HG03342 (cell line): ENCODE results near the gene ENTPD1.
A peak's percentile ranks its signal among the peaks of the same experiment; 100 is the strongest.
"Not testable (repeated sequence)": the region's sequence is repeated elsewhere in the genome, so short reads cannot be mapped to it uniquely, and the experiment has no call there.

Source experiments
- ATAC-seq: cut with Tn5 transposase; IDR thresholded peaks from one replicate; pipeline ENCODE4 v1.9.1; 2021; ENCODE audit warnings: mild to moderate bottlenecking, moderate library complexity; ENCODE audit not compliant: unreplicated experiment

ENTPD1 gene

DNA sequence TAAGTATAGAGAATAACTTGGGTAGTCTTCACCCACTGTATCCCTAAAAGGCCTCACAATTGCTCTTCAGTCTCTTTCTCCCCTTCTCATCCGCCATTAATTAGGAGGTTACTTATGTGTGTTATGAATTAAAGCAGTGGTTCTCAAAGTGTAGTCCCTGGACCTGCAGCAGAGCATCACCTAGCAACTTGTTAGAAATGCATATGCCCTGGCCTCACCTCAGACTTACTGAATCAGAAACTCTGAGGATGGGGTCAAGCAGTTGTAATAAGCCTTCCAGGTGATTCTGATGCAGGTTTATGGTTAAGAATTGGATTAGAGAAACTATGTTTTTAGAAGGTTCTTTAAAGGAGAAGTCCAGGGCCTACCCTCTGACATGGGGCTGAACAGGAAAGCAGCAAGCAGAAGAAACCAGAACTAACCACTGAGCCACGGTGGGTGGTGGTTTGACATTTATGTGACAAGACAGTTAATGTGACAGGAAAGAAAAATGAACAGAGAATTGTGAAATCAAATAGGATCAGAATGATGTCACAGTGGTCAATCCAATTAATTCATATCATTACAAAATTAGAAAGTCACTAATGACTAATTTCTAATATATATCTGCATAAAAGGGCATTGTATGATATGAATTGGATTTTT, 37.6 kb downstream of the ENTPD1 start:
- peak; percentile 38 for ATAC-seq

DNA sequence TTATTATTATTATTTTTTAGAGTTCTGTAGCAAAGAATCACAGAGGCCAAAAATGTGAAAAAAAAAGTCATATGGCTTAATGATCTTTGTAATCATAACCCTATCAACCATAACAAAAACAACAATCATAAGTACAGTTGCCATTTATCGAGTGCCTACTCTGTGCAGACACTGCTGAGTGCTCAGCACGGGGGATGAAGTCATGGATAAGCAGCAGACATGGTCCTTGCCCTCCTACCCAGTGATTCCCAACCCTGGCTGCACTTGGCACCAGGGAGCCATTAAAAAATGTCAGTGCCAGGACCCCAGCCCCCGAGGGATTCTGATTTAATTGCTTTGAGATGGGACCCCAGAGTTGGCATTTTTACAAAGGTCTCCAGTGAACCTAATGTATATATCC, 38.2 kb downstream of the ENTPD1 start:
- ATAC-seq = no peak

DNA sequence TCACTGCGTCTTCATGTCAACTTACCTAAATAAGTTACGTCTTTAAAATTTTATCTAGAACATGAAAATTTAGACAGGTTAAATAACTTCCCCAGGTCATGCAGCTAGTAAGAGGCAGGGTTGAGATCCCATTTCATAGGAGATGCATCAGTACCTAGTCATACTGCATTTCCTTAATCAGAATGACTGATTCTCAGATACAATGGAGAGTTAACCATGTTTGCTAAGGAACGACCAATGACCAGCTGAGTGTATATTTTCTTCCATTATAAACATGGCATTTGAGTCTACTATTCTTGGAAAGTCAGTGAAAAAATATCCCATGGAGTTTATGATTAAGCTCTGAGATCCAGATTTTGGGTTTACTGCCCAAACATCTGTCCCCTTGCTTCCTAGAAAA, 39.6 kb downstream of the ENTPD1 start:
- no peak for ATAC-seq

DNA sequence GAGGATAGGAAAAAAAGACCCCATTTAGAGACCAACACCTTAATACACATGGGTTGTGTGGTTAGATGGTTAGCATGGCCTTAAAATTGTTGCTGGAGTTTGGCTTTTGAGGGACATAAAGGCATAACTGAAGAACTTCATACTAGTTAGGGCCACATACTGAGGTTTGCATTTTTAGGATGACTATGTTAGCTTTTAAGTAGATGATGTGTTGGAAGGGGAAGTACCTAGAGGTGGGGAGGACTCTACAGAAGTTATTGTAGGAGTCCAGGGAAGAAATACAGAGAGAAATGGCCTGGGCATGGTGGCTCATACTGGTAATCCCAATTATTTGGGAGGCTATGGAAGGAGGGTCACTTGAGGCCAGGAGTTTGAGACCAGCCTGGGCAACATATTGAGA, 40.5 kb downstream of the ENTPD1 start:
- ATAC-seq = no peak

DNA sequence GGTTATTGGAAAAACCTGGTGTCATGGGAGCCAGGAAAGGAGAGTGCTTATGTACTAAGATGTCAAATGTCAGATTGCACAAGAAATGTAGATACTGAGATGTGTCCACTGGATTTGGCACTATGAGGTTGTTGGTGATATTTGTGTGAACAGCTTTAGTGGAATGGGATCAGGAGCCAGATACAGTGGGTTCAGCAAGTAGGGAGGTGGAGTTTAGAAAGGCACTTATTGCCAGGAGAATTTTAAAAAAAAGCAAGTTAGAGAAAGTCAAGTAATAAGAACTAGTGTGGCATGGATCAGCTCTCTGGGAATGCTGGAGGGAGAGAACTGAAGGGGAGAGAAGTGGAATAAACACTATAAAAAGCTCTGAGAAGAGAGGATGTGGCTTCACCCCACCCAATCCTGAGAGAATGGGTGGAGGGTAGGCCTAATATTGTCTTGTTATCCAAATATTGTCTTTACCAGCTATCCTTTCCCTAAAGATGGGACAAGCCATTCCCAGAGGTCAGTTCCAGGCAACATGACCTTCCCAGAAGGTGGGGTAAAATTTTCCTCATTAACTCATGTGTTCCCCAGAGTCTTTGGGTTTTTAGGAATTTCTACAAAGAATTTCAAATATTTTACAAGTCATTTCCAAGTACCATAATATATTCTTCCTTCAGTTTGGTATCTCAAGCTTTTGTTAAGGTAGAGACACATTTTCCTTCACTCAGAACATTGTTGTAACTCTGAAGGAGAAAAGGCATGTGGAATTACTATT, 42.3 kb downstream of the ENTPD1 start:
- no peak for ATAC-seq

DNA sequence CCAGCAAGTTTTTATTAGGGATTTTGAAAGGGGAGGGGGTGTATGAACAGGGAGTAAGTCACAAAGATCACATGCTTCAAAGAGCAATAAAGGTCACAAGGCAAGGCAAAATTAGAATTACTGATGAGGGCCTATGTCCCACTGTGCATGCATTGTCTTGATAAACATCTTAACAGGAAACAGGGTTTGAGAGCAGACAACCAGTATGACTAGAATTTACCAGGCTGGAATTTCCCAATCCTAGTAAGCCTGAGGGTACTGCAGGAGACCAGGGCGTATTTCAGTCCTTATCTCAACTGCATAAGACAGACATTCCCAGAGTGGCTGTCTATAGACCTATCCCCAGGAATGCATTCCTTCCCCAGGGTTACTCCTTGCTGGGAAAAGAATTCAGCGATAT, 44.3 kb downstream of the ENTPD1 start:
- ATAC-seq = not testable (repeated sequence)

DNA sequence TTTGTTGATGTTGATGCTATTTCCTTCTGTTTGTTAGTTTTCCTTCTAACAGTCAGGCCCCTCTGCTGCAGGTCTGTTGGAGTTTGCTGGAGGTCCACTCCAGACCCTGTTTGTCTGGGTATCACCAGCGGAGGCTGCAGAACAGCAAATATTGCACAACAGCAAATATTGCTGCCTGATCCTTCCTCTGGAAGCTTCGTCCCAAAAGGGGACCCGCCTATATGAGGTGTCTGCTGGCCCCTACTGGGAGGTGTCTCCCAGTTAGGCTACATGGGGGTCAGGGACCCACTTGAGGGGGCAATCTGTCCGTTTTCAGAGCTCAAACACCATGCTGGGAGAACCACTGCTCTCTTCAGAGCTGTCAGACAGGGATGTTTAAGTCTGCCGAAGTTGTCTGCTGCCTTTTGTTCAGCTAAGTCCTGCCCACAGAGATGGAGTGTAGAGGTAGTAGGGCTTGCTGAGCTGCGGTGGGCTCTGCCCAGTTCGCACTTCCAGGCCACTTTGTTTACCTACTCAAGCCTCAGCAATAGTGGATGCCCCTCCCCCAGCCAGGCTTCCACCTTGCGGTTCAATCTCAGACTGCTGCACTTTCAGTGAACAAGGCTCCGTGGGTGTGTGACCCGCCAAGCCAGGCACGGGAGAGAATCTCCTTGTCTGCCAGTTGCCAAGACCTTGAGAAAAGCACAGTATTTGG, 50.9 kb downstream of the ENTPD1 start:
- not testable (repeated sequence) for ATAC-seq

DNA sequence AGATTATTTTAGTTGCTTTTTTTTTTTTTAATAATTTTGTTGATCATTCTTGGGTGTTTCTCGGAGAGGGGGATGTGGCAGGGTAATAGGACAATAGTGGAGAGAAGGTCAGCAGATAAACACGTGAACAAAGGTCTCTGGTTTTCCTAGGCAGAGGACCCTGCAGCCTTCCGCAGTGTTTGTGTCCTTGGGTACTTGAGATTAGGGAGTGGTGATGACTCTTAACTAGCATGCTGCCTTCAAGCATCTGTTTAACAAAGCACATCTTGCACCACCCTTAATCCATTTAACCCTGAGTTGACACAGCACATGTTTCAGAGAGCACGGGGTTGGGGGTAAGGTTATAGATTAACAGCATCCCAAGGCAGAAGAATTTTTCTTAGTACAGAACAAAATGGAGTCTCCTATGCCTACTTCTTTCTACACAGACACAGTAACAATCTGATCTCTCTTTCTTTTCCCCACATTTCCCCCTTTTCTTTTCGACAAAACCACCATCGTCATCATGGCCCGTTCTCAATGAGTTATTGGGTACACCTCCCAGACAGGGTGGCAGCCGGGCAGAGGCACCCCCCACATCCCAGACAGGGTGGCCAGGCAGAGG, 52.8 kb downstream of the ENTPD1 start:
- not testable (repeated sequence) for ATAC-seq

DNA sequence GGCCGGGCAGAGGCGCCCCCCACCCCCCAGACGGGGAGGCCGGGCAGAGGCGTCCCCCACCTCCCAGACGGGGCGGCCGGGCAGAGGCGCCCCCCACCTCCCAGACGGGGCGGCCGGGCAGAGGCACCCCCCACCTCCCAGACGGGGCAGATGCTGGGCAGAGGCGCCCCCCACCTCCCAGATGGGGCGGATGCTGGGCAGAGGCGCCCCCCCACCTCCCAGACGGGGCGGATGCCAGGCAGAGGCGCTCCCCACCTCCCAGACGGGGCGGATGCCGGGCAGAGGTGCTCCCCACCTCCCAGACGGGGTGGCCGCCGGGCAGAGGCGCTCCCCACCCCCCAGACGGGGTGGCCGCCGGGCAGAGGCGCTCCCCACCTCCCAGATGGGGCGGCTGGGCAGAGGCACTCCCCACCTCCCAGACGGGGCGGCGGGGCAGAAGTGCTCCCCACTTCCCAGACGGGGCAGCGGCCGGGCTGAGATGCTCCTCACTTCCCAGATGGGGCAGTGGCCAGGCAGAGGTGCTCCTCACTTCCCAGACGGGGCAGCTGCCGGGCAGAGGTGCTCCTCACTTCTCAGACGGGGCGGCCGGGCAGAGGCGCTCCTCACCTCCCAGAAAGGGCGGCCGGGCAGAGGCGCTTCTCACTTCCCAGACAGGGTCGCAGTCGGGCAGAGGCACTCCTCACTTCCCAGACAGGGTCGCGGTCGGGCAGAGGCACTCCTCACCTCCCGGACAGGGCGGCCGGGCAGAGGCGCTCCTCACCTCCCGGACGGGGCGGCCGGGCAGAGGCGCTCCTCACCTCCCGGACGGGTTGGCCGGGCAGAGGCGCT, 53.6 kb downstream of the ENTPD1 start:
- ATAC-seq = no peak

DNA sequence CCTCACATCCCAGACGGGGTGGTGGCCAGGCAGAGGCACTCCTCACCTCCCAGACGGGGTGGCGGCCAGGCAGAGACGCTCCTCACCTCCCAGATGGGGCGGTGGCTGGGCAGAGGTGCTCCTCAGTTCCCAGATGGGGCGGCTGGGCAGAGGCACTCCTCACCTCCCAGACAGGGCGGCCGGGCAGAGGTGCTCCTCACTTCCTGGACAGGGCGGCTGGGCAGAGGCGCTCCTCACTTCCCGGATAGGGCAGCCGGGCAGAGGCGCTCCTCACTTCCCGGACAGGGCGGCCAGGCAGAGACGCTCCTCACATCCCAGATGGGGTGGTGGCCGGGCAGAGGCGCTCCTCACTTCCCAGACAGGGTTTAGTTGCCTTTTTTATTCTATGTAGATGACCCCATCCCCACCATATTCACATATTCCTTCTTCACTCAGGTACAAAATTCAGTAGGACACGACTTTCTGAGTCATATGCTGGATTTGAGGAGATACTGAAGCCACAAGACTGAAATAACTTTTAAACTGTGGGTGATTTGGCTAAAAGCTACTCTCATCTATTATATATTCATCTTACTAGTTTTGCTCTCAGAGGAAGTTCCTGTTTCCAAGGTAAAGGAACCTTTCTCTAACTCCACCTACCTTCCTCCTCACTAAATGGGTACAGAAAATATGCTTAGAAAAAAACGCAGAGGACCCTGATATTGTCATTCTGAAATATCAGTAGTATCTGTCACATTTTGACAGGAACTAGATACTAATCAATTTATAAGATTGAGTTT, 54.4 kb downstream of the ENTPD1 start:
- ATAC-seq = no peak

DNA sequence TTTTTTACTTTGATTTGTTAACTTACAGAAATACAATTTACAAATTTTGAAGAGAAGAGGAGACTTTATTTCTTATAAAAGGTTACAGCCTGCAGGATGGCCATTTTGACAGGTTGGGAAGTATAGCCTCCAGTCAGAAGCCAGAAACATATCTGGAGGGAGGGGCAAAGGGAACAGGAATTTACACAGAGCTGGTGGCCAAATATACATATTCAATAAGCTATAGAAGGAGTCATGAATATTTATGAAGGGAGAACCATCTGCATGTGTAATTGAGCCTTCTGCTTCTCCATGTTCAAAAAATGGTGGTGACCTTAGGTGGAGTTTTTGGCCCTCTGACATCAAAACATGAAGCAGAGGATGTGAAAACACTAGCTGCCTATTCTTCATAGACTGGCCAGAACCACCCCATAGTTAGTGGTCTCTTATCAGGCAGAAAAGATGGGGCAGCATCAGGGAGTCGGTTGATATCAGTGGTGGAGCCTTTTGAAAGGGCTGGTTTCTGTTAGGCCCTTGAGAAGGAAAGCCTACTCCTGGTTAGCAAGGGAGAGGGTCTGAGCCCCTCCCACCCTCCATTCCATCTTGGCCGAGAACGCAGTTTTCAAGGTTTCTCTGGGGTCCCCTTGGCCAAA, 57.2 kb downstream of the ENTPD1 start:
- ATAC-seq = no peak

DNA sequence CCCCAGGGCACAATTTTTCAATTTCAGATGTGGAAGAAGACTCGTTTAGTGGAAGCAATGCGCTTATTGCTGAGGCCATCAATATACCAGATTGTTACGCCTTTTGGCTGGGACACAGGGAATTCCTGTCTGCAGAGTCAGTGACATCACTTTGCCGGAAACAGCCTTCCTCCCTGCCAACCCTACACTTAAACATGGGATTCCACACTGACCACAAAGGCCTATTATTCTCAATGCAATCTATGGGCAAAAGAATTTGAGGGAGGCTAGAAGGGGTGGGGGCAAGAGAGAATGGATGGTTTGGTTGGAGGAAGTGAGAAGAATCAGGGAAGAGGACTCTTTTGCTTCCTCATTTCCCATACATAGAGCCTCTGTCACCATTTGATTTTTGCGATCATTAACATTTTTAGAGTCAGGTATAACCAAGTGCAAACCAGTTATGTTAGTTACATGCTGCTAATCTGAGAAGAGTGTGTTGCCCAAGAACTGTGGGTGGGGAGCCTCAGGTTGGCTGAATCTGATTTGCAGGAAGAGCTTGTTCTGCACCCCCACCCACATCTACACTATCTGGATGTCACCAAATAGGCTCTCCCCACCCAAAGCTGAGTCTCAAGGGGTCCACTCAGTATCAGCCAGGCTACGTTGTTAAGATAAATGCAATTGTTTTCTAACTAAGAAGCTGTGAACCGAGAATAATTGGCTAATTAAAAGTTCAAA, 58.2 kb downstream of the ENTPD1 start:
- no peak for ATAC-seq

DNA sequence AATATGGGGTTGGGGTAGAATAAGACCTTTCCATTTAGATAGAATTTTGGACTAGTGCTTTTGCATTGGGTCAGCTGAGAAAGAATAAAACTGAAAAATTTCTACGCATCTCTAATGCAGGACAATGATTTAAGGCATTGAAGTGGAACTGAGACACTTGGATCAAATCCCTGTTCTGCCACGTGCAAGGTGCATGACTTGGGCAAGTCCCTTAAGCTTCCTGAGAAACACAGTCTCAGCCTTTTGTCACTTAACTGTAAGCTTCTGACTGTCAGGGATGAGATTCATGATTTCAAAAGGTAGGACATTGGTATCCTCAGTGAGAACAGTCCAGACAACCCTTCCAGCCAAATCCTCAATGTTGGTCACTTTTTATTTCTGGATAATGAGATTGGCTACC, 59.2 kb downstream of the ENTPD1 start:
- ATAC-seq = no peak

DNA sequence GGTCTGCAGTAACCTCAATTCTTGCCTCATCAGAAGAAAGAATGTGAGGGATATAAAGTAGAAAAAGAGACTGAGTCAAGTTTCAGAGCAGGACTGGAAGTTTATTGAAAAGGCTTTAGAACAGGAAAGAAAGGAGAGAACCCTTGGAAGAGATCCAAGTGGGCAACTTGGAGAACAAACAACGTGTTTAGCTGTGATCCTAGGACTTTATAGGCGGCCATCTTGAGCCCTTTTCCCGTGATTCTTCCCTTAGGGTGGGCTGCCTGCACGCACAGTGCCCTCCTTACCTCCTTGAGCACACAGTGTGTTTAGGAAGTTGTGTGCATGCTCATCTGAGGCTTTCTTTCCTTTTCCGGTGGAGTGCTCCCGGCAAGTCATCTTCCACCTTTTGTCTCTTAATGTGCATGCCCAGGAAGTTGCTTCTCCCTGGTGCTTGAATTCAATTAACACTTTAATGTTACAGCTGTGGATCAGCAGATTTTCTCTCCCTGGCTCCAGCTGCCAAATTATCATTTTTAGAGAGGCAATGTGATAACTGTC, 59.8 kb downstream of the ENTPD1 start:
- ATAC-seq = no peak

DNA sequence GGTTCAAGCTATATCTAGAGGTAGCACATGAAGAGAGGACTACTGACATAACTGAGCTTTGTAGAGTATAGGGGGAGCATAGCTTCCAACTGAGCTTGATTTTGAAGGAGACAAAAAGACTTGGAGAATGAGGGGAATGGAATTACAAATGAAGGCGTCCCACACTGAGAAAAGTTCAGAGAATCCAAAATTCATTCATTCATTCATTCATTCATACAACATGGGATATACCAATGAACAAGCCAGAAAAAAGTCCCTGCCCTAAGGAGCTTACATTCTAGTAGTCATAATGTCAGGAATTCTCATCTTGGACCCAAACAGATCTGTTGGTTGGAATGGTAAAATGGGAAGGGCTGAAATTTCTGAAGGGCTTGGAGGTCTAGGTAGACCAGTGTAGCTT, 62.0 kb downstream of the ENTPD1 start:
- no peak for ATAC-seq

DNA sequence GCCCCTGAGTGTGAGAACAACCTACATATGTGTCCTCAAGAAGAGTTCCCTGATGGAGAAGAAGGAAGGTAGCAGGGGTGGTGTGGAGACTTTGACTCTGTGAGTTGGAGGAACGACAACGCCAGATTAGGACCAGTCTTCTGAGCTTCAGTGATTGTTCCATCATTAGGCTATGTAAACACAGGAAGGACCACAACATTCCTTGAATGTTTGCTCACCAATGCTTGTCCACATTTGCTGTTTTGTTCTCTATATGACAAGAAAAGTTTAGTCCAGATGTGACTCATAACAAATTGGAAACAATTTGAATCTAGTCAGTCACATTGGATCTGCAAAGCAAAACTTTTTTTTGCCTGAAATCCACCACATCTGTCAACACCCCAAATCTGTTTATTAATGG, 62.7 kb downstream of the ENTPD1 start:
- ATAC-seq = no peak

DNA sequence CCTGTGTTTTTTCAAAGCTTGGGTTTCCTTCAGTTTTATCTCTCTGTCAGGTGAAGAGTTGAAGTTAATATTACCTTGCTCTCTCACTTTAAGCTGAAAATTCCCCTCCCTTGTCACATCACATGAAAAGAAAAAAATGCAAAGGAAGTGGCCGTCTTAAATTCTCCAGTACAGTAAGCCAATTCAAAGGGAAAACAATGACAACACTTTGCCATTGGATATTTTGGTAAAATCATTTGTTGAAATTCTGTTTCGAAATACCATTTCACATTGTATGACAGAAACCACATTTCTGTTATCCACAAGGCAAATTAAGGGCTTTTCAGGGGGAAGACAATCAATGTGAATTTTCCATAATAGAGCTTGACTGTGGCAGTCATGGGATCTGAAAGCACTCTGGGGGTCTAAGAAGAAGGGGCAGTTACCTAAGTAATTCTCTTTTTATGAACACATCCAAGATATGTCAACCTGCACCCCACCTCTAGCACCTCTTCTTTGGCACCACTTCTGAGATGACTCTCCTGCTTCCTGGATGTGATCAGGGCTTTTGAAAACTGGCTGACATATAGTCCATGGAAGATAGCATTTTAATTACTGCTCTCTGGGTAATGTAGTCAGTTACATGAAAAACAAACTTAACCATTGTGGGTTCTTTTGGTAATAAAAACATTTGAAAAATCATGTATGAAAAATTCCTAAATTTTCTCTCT, 63.8 kb downstream of the ENTPD1 start:
- peak; percentile 35 for ATAC-seq

DNA sequence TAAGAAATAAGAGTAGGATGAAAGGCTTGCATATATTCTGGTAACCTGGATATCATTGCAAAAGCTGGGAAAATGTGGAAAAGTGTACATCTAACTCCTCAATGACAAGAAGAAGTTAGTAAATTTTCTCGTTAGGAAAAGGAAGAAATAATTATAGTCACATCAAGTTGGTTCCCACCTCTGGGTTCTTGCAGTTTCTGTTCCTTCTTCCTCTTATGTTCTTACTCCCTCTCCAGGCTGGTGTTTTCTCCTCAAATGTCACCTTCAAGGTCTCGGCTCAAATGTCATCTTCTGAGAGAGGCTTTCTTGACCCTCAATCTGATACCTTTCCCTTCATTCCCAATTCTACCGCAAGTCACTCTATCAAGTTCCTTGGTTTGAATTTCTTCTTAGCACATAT, 64.4 kb downstream of the ENTPD1 start:
- ATAC-seq = peak; percentile 46
